ENCODE measurements around the gene SPPL2C. TPM values are rescaled to one million over a fixed set of nuclear protein-coding genes. Genes with fewer than 3 reads are reported as not detected.

Gene SPPL2C
- total RNA-seq, 1 experiment from 2014 or later, result not detected

DNA sequence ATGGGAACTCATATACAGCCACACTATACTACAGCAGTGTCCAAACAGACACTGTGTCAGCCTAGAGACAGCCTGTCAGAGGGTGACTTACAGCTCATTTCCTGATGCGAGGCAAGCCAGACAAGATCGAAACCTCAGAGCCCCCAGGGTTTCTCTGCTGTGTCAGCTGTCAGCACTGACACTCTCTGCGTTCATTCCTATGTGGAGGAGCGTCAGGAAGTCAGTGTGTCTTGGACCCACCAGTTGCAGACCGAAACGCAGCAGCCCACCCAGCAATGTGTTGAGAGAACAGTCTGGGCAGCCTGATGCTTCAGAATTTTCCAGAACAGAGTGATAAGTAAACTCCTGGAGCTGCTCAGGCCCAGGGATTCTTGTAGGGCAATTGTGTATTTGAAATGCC lies 29.0 kb downstream of the SPPL2C start:
- DNase-seq (ENCODE audit: low read depth), result no peak

DNA sequence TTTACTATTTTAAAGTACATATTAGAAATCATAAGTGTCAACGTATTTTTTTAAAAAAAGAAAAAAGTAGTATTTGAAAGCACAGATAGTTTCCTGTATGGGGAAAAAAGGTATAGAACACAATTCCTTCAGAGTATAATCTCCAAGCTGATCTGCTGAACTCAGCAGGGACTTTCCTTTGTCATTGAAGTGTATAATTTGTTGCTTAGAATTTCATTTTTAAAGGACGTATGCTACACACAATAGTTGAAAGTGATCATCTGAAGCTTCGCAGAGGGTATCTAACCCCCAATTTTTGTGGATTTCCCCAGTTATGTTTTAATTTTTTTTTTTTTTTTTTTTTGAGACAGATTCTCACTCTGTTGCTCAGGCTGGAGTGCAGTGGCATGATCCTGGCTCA lies 29.5 kb downstream of the SPPL2C start:
- no peak for DNase-seq (ENCODE audit: low read depth)

DNA sequence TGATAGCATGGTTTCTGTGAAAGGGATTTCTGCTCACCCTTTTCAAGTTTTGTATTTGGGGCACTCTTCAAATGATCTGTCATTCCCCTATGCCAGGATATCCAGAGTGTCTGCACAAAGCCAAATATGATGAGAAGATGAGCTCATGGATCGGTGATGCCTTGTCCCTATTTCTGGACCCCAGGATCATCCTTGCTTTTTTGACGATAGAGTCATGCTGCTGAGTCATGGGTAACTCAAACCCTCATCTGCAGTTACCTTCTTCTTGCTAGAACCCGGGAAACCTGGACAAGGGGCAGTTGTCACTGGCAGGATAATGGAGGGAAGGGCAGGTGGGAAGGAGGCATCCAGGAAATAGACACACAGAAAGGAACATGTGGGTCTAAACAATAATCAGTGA lies 31.9 kb downstream of the SPPL2C start:
- no peak for DNase-seq (ENCODE audit: low read depth)

DNA sequence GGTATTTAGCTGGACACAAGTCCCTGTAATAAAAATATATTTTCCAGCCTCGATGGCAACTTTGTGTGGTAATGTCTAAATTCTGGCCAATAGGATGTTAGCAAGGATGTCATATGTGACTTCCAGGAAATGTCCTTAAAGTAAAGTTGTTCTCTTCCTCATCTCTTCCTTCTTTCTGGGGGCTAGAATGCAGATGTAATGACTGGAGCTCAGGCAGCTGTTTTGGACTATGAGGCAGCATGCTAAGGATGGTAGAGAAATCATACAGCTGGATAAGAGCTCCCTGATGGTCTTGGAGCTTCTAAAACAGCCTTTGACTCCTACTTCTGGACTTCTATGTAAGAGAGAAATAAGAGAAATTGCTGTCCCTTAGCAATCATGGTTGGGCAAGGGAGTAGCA lies 32.8 kb downstream of the SPPL2C start:
- DNase-seq (ENCODE audit: low read depth), result no peak

GRCh38 chr17:45883063-45883462 lies 38.4 kb downstream of the SPPL2C start:
- DNase-seq (ENCODE audit: low read depth), result no peak

DNA sequence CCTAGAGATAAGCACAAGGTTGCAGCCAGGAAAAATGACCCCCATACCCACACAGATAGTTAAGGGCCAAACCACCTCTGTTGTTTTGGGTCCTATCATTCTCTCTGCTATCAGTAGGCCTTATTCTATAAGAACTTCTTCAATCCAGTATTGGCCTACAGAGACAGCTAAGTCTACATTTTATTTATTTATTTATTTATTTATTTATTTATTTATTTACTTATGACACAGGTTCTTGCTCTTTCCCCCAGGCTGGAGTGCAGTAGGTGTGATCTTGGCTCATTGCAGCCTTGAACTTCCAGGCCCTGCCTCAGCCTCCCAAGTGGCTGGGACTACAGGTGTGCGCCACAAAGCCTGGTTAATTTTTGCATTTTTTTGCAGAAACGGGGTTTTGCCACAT lies 42.2 kb downstream of the SPPL2C start:
- no peak for DNase-seq (ENCODE audit: low read depth)

- DNase-seq (ENCODE audit: low read depth), result no peak
Observed at GRCh38 chr17:45888392-45888791, 43.7 kb downstream of the SPPL2C start.

- no peak for DNase-seq (ENCODE audit: low read depth)
Observed at GRCh38 chr17:45889579-45889978, 44.9 kb downstream of the SPPL2C start.

GRCh38 chr17:45893725-45894021 lies 49.0 kb downstream of the SPPL2C start:
- DNase-seq (ENCODE audit: low read depth), result no peak

- DNase-seq (ENCODE audit: low read depth), result peak; percentile 87
Observed at GRCh38 chr17:45894022-45894784, 49.5 kb downstream of the SPPL2C start, which contains the start of gene MAPT. Gene MAPT, plus strand, starts transcription at chr17:45894554. Its CDS starts 67,784 bp downstream, at chr17:45962338.

GRCh38 chr17:45895304-45895968 lies 50.8 kb downstream of the SPPL2C start:
- no peak for DNase-seq (ENCODE audit: low read depth)

GRCh38 chr17:45895969-45896785 lies 51.5 kb downstream of the SPPL2C start:
- no peak for DNase-seq (ENCODE audit: low read depth)

Other genes with a start within 250 kb of the SPPL2C start
- gene CRHR1, start 60.6 kb upstream of the SPPL2C start, total RNA-seq (2014; rRNA removed; shearing (Covaris generic)), result not detected in 2 replicates
- 0.10 and 0.18 TPM in 2 replicates for gene MAPT, start 49.7 kb downstream of the SPPL2C start, total RNA-seq (2014; rRNA removed; shearing (Covaris generic))
- gene STH, start 154.4 kb downstream of the SPPL2C start, total RNA-seq (2014; rRNA removed; shearing (Covaris generic)), result not detected in 2 replicates